NK-92 (cell line): Measurements from ENCODE around the gene TANC1.

ENCODE experiments used
- DNase-seq: peaks from one replicate; lab custom pipeline; 2025; ENCODE audit not compliant: unreplicated experiment; lab: John Stamatoyannopoulos, UW

Gene TANC1

DNA sequence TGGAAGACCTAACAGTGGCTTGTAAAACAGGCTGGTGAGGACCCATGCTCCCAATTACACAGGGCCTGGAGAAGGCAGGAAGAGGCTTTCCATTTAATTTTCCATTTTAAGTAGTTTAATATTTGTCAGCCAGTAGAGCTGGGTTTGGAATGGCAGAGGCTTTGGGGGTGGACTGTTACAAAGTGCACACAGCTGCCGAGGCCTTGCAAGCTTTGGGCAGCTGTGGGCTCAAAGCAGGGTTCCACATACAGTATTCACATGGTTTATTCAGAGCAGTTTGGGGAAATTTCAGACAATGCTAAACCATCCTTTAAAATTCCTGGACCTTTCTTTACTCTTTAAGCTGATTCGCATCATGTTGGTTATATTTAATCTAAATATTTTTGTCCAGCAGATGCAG is 185.5 kb downstream of the TANC1 start:
- DNase-seq, result no peak

DNA sequence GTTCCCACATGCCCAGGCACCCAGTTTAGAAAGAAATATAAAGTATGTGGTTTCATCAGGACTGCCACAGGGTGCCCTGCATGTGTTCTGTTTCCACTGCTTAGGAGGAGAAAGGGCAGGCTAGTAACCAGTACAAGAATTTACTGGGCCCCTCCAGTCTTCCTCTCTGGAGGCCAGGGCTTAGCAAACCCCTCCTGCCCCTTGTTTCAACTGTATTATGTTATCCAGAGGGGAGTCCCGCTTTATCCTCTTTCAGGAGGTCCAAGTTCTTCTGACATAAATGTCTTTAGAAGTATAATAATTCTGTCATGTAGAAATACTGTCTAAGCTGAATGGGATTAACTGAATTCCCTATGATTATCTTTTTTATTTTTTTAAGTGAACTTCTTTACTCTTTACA is 185.9 kb downstream of the TANC1 start:
- no peak for DNase-seq

DNA sequence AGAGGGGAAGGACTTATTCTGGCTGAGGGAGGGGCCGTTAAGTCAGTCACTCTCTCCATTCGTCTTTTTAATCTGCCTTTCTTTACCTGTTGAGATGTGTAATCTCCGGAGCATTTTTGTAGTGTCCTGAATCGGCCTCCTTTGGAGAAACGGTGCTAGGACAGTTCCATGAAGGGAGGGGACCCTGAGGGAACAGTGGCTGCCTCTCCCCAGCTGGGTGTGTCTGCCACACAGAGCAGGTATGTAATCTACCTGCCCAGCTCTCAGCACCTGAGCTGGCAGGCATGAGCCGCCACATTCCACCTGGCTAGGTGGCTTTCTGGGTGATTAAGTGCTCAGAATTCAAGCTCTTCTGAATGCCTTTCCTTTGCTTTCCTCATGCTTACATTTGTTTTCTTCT is 186.9 kb downstream of the TANC1 start:
- DNase-seq, result no peak

DNA sequence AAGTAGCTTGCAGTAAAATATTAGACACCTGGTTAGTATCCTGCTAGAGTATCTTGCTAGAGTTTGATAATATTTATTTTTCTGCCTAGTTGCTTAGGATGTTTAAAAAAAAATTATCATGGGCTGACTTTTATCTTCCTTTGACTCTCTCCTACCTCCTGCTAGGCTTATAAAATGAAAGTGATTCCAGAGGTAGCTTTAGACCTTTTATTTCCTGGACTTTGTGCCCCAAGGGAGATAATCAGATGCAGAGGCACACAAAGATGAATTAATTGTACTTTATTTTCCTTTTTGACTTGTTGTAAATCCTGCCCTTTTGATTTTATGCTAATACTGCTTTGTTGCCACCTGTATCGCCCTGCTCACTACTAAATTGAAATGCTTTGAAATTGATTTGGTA is 187.4 kb downstream of the TANC1 start:
- no peak for DNase-seq

DNA sequence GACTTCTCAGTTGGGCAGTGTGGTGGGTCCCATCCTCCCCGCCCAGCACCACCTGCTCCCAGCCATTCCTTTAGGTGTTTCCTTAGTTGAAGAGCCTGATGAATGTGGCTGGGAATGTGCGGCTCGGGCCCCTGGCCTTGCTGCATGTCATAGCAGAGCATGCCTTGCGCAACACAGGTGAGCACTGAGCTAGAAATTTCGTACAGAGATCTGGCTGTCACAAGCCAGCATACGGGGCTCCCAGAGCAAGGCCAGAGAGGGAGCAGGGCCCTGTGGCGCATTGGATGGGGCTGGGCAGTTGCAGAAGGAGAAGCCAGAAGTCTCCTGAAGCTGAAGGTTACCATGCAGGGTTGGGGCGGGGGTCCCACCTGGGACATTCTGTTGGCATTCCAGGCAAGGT is 188.4 kb downstream of the TANC1 start:
- no peak for DNase-seq

DNA sequence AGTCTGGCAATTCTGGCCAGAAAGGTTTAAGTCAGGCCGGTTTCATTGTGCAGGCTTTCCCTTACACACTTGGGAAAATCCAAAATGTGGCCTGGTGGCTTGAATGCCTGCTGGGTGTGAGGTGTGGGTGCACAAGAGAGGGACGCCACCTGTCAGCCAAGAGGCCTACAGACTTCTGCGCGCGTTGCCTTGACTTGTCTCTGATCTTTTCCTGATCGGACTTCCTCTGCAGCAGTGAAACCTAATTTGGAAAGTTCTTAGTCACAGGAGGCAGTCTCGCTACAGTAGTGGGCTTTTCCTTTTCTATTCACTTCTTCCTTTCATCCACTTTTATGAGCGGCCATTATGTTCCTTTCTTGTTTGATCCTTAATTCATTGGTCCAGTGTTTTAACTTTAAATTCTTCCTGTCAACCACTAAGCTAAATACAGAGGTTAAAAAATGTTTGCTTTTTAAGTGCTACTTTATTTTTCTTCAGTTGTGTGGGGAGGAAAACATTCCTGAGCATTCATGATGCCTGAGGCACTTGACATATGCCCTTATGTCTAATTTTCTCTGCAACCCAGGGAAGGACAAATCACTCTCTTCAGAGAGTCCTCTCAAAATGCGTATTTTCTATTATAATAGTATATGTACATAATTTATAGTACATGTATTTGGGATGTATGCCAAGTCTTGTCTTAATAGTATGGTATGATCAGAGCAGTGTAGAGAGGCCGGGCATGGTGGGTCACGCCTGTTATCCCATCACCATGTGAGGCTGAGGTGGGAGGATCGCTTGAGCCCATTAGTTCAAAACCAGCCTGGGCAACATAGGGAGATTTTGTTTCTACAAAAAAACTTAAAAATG is 189.1 kb downstream of the TANC1 start:
- DNase-seq, result no peak

DNA sequence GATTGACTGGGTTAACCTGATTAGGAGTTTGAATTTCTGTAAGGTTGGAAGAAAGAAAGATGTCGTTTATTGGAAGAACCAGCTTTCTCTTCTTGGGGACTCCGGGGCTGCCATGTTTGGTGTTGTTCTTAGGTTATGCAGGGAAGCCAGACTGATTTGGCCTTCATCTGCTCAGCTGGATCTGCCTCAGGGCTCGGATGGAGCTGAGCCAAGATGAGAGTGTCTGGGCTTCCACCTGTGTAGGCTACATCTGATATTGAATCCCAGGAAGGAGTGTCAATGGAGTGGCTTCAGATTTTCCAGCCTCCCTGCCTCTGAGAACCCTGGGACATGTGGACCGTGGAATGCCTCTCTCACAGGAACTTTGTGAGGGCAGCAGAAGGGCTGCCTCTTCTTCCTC is 192.0 kb downstream of the TANC1 start:
- no peak for DNase-seq

DNA sequence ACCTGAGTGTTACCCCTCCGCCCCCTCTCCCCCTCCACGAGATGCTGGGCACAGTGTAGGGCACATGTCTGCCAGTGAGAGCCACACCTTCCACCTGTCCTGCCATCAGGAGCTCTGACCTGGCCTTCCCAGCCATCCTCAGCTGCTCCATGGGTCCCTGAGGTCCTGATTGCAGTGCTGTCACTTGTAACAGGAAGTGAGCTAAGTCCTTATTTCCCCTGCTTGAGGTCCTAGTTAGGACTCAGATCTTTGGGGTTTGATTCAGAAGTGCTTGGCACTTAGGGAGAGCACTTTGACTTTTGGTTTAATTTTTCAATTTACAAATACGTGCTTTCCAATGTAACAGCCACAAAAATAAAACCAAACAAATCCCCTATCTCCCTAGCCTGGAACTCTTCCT is 192.5 kb downstream of the TANC1 start:
- no peak for DNase-seq

DNA sequence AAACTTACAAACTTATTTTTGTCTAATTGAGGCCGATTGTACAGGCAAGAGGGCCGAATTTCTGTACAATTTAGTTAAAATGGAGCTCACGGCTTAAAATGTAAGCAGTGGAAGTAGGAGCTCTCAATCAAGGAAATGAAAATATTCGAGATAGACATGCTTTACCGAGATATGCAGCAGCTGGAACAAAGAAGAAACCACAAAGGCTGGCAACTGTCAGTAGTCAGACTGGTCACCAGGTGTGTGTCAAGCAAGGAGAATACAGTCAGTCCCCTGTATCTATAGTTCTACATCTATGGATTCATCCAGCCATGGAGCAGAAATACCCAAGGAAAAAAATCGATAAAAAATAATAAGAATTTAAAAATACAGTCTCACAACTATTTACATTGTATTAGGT is 195.5 kb downstream of the TANC1 start:
- DNase-seq, result no peak

DNA sequence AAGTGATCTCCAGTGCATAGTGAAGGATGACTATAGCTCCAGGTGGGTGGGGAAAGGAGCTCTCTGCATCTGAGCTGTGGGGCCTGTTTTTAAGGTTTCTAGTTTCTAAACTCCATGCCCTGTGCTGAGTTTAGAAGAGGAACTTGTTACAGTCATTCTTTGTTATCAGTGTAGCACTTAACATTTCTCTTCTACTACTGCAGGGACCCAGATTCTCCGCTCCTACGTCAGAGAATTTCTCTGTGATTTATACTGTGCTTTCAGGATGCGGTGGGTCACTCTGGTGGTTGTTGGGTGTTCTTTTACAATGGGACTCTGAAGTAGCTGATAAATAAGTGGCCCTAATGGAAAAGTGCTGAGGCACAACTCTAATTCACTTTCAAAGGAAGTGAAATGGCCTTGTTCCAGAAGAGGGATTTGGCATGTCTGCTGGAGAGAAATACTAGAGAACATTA is 196.0 kb downstream of the TANC1 start:
- no peak for DNase-seq

DNA sequence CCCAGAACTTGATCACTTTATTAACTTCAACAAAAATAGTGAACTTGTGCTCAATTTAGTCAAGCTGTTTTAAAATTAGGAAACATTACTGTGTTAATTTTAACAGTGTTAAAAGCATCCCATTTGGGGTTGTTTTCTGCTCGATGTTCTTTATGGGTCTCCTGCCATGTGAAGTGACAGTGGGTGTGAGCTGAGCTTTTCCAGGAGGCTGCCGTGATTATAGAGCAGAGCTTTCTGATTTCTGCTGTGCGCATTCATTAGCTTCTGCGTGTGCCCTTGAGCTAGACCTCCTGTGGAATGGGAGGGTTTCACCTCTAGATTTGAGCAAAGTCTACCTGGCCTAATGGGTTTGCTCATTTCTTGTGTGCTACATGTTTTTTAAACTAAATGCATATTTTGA is 196.6 kb downstream of the TANC1 start:
- no peak for DNase-seq

DNA sequence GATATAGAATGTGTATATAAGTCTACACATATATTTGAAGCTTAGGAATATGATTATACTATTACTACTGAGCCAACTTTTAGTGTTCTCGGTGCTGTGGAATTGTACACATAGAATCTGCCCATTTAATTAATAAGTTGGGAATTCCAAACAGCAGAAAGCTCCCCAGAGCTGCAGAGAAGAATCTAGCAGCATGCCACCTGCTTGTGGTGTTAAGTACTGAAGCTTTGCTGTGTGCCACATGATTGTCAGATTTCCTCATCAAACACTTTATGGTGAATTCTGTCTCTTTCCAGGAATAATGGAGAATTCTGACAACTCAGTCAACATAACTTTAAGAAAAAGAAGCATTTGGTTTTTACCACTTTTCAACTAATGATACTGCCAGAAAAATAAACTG is 200.3 kb downstream of the TANC1 start:
- DNase-seq, result no peak

DNA sequence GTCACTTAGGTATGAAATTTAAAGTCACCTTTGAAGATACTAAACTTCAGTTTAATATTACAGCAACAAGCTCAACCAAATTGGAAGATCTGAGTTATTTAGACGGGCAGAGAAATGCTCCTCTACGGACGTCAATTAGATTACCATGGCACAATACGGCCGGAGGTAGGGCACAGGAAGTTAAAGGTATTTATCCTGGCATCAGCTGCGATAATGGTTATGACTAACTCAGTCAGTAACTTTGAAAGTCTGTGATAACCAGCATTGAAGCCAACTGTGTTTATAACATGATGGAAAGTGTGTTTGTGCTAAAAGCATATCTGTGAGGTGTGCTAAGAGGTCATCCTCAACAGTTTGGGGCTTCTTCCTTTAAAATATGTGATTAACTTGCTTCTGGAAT is 200.7 kb downstream of the TANC1 start:
- no peak for DNase-seq

DNA sequence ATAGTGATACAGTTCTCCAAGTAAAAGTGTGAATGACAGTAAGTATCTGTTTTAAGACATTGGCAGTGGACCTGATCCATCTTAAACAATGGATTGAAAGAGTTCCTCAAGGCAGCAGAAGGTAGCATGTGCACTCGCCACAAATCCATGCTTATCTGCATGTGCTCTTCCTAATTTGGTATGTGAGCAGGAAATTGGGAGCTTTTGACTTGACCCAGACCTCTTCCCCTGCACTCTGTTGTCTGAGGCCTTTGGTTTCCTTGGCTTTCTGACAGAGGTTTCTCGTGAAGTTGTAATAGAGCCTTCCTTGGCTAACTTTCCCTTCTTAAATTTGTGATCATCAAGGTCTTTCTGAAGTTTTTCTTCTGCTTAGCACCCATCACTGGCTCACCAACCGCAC is 204.0 kb downstream of the TANC1 start:
- no peak for DNase-seq

DNA sequence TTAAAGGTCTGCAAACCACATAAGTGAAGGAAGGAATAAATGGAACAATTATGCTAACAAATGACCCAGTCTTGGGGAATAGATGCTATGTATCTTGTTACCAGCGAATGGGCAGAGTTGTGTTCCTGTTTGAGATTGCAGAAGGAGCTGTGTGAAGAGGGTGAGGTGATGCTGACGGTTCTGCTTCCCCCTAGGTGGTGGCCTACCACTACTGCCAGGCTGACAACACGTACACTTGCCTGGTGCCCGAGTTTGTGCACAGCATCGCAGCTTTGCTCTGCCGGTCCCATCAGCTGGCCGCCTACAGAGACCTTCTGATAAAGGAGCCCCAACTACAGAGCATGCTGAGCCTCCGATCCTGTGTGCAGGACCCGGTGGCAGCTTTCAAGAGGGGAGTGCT is 206.3 kb downstream of the TANC1 start:
- DNase-seq, result no peak

DNA sequence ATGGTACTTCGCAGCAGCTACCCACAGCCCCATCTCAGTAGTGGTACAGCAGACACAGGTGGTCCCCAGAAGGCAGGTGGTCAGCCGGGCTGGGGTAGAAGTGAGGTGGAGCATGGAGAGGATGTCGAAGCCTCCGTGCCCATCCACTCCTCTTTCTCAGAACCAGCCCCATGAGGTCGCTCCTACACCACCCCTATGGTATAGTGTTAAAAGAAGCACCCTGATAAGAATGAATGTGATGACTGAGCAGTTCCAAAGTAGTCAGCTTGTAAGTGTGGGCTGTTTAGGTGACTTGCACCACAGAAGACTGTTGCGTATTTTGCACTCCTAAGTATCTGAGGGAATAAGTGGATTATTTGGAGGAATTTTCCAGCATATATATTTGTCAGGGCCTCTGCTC is 206.7 kb downstream of the TANC1 start:
- DNase-seq, result no peak

DNA sequence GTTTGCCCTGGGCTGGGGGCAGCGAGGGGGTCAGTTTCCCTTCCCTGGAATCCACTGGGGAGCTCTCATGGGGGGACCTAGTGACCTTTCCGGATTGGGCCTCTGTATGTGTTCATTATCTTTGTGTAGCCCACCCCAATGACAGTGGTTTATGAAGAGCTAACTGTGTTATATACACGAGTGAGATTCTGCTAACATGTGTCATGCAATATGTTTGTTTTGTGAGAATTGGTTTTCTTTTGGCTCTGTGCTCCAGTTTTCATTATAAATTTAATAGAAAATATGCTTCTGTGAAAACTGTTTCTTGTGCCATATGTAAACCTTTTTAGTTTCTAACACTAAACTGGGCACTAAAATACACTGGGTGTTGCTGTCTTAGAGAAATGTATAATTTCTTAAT is 207.5 kb downstream of the TANC1 start:
- DNase-seq, result no peak

DNA sequence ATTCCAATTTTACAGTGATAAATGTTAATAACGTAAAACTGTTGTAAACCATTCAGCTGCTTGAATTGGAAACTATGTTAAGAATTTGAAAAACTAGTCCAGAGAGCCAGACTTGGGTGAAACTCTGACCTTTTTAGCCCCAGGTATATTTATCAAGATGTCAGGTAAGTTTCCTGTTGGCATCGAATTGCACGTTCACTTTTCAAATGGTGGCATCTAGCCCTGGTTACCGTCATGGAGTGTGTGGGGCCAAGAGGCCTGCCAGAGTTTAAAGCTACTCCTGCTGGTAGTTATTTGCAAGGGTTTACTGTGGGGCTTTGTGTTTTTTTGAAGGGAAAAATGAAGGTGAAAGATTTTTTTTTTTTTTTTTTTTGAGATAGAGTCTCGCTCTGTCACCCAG is 208.1 kb downstream of the TANC1 start:
- DNase-seq, result no peak

DNA sequence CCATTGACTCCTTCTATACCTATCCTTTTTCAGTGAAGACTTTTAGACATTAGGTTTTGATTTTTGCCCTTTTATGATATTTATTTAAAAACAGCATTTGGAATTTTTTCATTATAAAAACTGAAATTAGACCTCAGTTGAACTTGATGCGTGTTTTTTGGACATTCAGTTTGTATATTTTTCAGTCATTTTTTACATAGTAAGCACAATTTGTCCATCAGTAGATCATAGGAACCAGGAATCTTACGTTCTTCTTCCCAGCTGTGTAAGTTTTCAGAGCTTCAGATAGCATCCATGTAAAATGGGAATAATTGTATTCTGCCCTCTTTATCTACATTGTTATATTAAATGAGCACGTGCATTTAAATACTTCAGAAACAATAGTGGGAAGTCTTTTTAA is 208.9 kb downstream of the TANC1 start:
- DNase-seq, result no peak

DNA sequence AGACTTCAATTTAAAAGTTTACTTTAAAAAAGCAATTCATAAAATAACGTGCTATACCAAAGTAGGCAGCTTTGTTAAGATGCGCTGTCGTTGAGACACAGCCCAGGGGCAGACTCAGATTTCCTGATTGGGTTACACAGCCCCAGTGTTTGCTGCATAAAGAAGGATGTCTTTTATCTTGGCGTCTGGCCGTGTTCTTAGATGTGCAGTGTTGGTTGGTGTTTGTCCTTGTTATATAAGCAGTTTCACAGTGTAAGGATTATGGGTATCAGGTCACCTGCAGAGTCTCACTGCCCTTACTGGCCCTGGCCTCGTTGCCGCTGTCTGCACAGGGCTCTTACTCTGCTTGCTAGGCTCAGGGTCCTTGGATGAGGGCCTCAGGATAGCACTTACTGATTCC is 209.5 kb downstream of the TANC1 start:
- DNase-seq, result no peak

DNA sequence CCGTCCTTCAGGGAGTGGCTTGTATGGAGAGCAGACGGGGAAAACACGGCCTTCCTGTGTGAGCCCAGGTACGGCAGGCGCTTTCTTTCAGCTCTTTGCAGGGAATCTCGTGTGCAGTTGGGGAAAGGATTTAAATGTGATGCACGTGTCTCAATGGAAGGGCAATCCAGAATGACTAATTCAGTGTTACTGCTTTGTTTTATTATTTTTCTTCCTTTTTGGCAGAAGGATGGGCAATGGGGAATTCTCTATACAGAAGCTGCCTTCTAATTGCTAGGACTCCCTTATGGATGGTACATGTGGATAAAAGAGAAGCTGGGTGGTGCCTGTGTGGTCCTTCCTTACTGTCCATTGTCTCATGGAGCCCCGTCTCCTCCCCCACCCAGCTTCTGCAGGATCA is 210.7 kb downstream of the TANC1 start:
- no peak for DNase-seq

DNA sequence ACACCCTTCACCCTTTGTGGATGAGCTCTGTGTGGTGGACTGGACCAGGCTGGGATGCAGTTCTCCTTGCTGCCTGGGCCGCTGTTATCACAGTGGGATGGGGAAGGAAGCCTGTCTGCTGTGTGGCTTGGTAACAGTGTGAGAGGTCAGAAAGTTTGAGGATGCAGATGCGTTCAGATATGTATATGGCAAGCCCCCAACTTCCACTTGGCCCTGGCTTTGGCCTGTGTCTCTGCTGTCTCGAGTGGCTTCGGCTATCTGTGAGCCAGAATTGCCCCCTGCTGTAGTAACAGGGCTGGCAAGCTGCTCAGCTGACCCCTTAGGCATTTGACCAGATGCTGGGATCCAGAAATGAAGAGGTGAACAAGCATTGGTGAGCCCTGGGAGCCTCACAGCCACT is 211.3 kb downstream of the TANC1 start:
- DNase-seq, result no peak

DNA sequence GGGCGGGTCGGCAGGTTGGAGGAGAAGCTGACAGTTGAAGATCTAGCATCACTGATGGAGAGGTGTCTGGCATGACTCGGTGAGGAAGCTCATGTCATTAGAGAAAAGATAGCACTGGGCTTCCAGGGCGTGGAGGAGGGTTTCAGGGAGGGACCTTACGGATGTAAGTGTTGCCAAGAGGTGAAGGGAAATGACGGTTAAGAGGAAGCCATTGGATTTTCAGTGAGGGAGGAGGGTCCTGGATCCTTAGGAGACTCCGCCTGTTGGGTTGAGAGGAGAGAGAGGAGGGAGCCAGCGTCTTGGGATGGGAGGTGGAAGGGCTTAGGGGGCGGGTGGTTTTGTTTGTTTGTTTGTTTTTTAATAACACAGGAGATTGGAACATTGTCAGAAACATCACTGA is 214.9 kb downstream of the TANC1 start:
- DNase-seq, result no peak
